ENCODE data around the gene B4GALT7.

B4GALT7 gene

DNA sequence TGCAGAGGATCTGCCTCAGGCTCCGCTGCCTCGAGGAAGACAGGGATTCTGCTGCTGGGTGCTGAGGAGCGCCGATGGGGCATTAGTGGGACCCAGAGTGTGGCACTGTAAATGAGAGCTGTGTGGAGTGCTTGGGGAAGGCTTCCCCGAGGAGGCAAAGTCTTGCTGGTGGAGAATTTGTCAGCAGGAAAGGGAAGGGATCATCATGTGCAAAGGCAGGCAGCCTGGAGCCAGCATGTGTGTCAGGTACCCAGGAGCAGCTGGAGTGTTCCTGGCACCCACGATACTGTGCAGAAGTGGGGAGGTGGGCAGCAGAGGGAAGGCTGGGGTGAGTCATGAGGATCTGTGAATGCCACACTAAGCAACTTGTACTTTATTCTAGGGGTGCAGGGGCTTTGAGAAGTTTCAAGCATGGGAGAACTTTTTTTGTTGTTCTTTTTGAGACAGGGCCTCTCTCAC lies 12.3 kb downstream of the B4GALT7 start:
- TF ChIP-seq, protein P1, sequence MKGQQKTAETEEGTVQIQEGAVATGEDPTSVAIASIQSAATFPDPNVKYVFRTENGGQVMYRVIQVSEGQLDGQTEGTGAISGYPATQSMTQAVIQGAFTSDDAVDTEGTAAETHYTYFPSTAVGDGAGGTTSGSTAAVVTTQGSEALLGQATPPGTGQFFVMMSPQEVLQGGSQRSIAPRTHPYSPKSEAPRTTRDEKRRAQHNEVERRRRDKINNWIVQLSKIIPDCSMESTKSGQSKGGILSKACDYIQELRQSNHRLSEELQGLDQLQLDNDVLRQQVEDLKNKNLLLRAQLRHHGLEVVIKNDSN (IDR thresholded peaks at IDR 0.05) = no peak
- TF ChIP-seq NFIC (IDR thresholded peaks at IDR 0.05) (no peak), TEAD4 (IDR thresholded peaks at IDR 0.05) (no peak)

DNA sequence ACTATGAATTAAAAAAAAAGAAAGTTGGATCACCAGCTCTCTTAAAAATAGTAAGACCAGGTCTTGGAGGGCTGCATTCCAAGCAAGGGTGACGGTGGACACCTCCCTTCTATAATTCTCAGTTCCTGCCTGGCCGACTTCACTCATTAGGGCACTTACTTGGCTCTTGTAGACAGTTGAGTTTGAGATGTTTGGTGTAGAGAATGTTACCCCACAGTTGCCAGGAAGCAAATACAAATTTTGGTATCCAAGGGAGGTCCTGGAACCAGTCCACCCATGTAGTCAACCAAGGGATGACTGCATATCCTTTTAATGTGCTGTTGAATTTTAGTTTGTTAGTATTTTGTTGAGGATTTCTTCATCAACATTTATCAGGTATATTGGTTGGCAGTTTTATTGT lies 20.6 kb downstream of the B4GALT7 start:
- no peak for TF ChIP-seq NFIC (IDR thresholded peaks at IDR 0.05)
- TF ChIP-seq, protein P1 (IDR thresholded peaks at IDR 0.05) = no peak
- TF ChIP-seq ZBTB7A (IDR thresholded peaks at IDR 0.05; ENCODE audit: low read depth) = no peak
- no peak for TF ChIP-seq TEAD4 (IDR thresholded peaks at IDR 0.05)
